ENCODE results near the gene VOPP1.

The VOPP1 gene

DNA sequence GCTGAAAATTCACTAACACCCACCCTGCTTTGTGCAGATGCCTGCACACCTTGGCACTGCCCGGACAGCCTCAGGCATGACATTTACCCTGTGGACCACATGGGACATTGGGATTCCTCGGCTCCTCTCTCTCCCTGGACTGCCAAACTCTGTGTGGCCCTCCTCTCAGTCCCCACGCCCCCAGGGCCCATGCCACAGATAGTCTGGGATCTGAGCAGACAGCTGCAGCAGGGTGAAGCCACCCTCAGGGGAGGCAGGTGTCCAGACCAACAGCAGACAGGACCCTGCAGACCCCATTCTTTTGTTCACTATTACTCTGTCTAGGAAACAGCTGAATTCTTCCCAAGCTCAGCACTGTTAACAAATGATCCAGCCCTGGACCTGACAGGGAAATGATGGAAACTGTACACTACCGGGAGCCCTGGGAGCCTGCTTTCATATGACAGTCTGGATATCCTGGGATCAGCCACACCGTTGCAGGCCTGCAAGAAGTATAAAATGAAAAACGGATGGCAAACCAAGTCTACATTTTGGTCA is 83.4 kb downstream of the VOPP1 start:
- H3K9me2 ChIP-seq (replicated peaks; ENCODE audit: insufficient read depth, low read length), result no peaks in the 10 kb centered on the region
- no peaks in the 10 kb centered on the region for H4K20me1 ChIP-seq (ENCODE audit: low read depth, low read length)
- H3F3A ChIP-seq (ENCODE audit: insufficient read depth), result no peaks in the 10 kb centered on the region
- H2AFZ ChIP-seq (ENCODE audit: low read depth, low read length, severe bottlenecking), result no peak overlapping the region
- no peaks in the 10 kb centered on the region for H3K9me3 ChIP-seq (ENCODE audit: insufficient read depth, low read length)
- H3K4me3 ChIP-seq (ENCODE audit: insufficient read depth, low read length, poor library complexity, severe bottlenecking), result no peak overlapping the region
- no peaks in the 10 kb centered on the region for H3K79me2 ChIP-seq (ENCODE audit: insufficient read depth, low read length)
- TF ChIP-seq, protein P1, sequence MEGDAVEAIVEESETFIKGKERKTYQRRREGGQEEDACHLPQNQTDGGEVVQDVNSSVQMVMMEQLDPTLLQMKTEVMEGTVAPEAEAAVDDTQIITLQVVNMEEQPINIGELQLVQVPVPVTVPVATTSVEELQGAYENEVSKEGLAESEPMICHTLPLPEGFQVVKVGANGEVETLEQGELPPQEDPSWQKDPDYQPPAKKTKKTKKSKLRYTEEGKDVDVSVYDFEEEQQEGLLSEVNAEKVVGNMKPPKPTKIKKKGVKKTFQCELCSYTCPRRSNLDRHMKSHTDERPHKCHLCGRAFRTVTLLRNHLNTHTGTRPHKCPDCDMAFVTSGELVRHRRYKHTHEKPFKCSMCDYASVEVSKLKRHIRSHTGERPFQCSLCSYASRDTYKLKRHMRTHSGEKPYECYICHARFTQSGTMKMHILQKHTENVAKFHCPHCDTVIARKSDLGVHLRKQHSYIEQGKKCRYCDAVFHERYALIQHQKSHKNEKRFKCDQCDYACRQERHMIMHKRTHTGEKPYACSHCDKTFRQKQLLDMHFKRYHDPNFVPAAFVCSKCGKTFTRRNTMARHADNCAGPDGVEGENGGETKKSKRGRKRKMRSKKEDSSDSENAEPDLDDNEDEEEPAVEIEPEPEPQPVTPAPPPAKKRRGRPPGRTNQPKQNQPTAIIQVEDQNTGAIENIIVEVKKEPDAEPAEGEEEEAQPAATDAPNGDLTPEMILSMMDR (IDR thresholded peaks at IDR 0.05; ENCODE audit: insufficient read depth, low read length, poor library complexity, severe bottlenecking), result no peak
- no peak overlapping the region for H3K9ac ChIP-seq (ENCODE audit: low read length)
- H3K27ac ChIP-seq (ENCODE audit: low read depth, low read length), result no peak overlapping the region
- H3K27me3 ChIP-seq (ENCODE audit: low read length), result no peaks in the 10 kb centered on the region
- H3K4me2 ChIP-seq (ENCODE audit: low read depth, low read length, poor library complexity, severe bottlenecking), result no peak overlapping the region
- peaks cover 5% of the 10 kb centered on the region for H3K36me3 ChIP-seq (ENCODE audit: low read length)

DNA sequence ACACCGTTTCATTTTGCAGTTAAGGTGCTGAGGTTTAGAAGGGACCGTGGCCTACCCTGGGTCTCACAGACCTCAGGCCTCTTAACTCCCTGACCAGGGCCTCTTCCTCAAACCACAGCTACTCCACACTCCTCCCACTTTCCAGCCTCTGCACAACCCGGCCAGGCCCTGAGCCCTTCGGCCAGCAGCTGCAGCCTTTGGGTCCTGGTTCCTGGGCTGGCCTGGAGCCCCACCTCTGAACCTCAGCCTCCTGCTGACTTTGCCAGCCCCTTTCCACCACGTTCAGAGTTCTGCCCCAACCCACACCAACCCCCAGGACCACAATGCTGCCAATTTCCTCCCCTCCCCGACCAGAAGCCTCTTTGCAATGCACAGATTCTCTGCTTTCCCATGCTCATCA is 84.1 kb downstream of the VOPP1 start:
- Histone ChIP-seq H3K4me3 (ENCODE audit: insufficient read depth, low read length, poor library complexity, severe bottlenecking) (no peak overlapping the region), H3F3A (ENCODE audit: insufficient read depth) (no peaks in the 10 kb centered on the region), H4K20me1 (ENCODE audit: low read depth, low read length) (no peaks in the 10 kb centered on the region), H3K9me2 (replicated peaks; ENCODE audit: insufficient read depth, low read length) (no peaks in the 10 kb centered on the region), H3K4me2 (ENCODE audit: low read depth, low read length, poor library complexity, severe bottlenecking) (no peak overlapping the region), H3K27ac (ENCODE audit: low read depth, low read length) (no peak overlapping the region), H3K79me2 (ENCODE audit: insufficient read depth, low read length) (no peaks in the 10 kb centered on the region), H3K9ac (ENCODE audit: low read length) (no peak overlapping the region), H2AFZ (ENCODE audit: low read depth, low read length, severe bottlenecking) (no peak overlapping the region), H3K36me3 (ENCODE audit: low read length) (peaks cover 5% of the 10 kb centered on the region), H3K9me3 (ENCODE audit: insufficient read depth, low read length) (no peaks in the 10 kb centered on the region), H3K27me3 (ENCODE audit: low read length) (no peaks in the 10 kb centered on the region)
- TF ChIP-seq EZH2phosphoT487 (conservative IDR thresholded peaks at IDR 0.05; ENCODE audit: low read length), result no peak
- TF ChIP-seq, protein P1 (IDR thresholded peaks at IDR 0.05; ENCODE audit: insufficient read depth, low read length, poor library complexity, severe bottlenecking), result no peak

DNA sequence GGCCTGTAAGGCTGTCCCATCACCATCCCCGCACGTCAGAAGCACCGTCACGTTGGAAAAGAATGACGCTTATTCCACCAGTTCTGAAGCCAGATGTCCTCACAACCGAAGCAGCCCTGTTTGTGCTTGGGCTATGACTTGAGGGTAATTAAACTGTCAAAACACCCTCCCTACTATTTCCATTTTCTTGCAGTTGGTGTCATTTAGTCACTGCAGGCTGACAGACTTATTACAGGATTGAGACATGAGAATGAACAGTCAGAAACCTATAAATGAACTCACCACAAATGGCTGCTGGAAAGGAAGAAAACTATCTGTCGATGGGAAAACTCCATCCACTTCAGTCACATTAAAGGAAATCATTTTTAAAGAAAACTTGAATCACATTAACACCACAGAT is 85.3 kb downstream of the VOPP1 start:
- TF ChIP-seq EZH2phosphoT487 (conservative IDR thresholded peaks at IDR 0.05; ENCODE audit: low read length), result no peak
- TF ChIP-seq, protein P1 (IDR thresholded peaks at IDR 0.05; ENCODE audit: insufficient read depth, low read length, poor library complexity, severe bottlenecking), result no peak
- Histone ChIP-seq H3K9me2 (replicated peaks; ENCODE audit: insufficient read depth, low read length) (no peaks in the 10 kb centered on the region), H3F3A (ENCODE audit: insufficient read depth) (no peaks in the 10 kb centered on the region), H4K20me1 (ENCODE audit: low read depth, low read length) (no peaks in the 10 kb centered on the region), H3K9ac (ENCODE audit: low read length) (no peak overlapping the region), H3K4me3 (ENCODE audit: insufficient read depth, low read length, poor library complexity, severe bottlenecking) (no peak overlapping the region), H3K9me3 (ENCODE audit: insufficient read depth, low read length) (no peaks in the 10 kb centered on the region), H3K79me2 (ENCODE audit: insufficient read depth, low read length) (no peaks in the 10 kb centered on the region), H3K36me3 (ENCODE audit: low read length) (peaks cover 5% of the 10 kb centered on the region), H2AFZ (ENCODE audit: low read depth, low read length, severe bottlenecking) (no peak overlapping the region), H3K4me2 (ENCODE audit: low read depth, low read length, poor library complexity, severe bottlenecking) (no peak overlapping the region), H3K27ac (ENCODE audit: low read depth, low read length) (no peak overlapping the region), H3K27me3 (ENCODE audit: low read length) (no peaks in the 10 kb centered on the region)
